Stimulated activated CD4-positive, alpha-beta T cell treated with anti-CD3 and anti-CD28 coated beads, TNF-alpha, amount 100 ng/mL, for 24 hours (primary cell): Measurements from ENCODE around the gene SLC2A5.

Source experiments
- DNase-seq, 3 experiments: peaks; one replicate each; pipeline ENCODE4 v3.0.0-alpha.2; 2020; ENCODE audit warnings: low read depth in 3 of 3

Gene SLC2A5

GRCh38 chr1:9061252-9061960, 8.0 kb downstream of the SLC2A5 start:
- no peak for DNase-seq

DNA sequence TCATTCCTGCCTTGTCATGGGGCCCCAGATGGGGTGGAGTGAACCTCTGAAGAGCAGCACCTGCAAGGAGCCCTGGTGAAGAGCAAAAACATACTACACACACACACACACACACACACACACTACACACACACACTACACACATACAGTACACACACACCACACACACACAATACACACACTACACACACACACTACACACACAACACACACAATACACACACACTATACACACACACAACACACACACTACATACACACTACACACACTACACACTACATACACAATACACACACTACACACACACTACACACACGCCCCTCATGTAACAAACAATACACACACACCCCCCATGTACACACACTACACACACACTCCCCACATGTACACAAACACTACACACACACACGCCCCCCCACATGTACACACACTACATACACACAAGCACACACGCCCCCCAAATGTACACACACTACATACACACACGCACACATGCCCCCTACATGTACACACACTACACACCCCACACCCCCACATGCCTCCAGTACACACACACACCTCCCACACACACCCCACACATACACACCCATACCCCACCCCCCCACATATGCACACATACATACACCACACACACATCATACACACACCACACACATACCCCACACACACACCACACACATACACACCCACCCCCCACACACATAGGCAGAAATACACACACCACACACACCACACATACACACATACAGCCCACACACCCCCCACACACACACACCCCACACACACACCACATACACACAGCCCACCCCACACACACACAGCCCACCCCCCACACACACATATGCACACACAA, 9.3 kb downstream of the SLC2A5 start:
- no peak for DNase-seq

GRCh38 chr1:9058465-9058864, 11.0 kb downstream of the SLC2A5 start:
- DNase-seq: no peak

DNA sequence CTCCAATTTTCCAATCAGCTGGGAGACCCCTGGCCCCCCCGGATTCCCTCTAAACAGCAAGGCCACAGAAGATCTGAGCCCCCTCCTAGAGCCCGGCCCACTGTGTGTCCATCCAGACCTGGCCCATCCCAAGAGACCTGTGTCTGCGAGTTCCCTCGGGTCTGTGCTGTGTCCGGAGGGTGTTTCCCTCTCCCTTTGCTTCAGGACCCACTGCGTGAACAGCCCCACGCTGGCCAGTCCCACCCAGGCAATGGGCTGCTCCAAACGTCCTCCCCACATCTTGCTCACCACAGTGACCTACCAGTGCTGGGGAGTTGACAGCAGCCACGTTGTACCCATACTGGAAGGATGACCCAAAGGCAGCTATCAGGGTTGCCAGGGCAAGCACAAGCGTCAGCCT, 11.6 kb downstream of the SLC2A5 start:
- DNase-seq: no peak

GRCh38 chr1:9052272-9053049, 17.0 kb downstream of the SLC2A5 start:
- no peak for DNase-seq

DNA sequence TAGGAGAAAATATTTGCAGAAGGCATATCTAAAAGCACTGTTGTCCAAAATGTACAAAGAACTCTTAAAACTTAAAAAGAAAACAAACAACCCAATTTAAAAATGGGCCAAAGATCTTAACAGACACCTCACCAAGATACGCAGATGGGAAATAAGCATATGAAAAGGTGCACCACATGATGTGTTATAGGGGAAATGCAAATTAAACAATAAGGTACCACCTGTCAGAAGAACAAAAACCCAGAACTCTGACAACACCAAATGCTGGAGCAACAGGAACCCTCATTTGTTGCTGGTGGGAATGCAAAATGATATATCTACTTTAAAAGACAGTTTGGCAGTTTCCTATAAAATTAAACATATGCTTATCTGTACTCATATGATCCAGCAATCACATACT, 18.1 kb downstream of the SLC2A5 start:
- DNase-seq: no peak

- DNase-seq: no peak
Observed at GRCh38 chr1:9050803-9051202, 18.6 kb downstream of the SLC2A5 start.

GRCh38 chr1:9048551-9048950, 20.9 kb downstream of the SLC2A5 start:
- no peak for DNase-seq

- no peak for DNase-seq
Observed at GRCh38 chr1:9047019-9047418, 22.4 kb downstream of the SLC2A5 start.

DNA sequence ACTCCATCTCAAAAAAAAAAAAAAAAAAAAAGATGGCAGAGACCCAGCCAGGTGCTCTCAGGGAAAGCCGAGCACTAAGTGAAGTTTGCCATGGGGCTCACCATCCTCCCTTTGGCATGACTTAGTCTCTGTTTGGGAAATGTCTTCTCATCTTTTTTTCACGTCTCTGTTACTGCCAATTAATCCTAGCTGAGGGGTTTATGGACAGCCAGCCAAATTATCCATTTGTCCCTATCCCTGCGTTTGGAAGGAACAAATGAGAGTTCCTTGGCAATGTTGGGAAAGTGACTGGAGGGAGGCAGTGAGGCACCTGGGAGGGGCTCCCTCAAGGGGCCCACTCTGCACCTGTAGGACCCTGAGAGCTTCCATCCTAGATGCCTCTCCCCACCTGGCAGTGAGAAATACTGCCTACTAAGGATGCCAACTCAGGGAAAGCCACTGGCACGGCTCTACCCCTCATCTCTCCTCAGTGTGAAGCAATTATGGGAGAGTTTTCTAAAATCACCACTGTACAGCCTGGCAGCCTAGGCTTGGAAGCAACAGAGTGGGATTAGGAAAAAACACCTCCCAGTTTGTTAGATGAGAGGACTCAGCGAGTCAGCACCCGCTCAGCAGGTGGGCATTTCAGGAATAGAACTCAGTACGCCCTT, 23.4 kb downstream of the SLC2A5 start:
- no peak for DNase-seq

DNA sequence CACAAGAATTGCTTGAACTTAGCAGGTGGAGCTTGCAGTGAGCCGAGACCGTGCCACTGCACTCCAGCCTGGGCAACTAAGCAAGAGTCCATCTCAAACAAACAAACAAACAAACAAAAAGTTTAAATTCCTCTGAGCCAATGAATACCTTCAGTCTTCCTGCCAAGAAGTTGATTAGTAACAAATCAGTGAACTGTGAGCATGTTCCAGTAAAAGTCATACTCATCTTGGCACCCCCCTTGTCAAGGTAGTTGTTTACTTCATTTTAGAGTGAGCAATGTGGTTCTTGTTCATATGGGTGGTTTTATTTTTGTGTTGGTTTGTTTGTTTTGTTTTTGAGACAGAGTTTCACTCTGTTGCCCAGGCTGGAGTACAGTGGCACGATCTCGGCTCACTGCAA, 25.2 kb downstream of the SLC2A5 start:
- DNase-seq: no peak

GRCh38 chr1:9042272-9042671, 27.2 kb downstream of the SLC2A5 start:
- DNase-seq: no peak

DNA sequence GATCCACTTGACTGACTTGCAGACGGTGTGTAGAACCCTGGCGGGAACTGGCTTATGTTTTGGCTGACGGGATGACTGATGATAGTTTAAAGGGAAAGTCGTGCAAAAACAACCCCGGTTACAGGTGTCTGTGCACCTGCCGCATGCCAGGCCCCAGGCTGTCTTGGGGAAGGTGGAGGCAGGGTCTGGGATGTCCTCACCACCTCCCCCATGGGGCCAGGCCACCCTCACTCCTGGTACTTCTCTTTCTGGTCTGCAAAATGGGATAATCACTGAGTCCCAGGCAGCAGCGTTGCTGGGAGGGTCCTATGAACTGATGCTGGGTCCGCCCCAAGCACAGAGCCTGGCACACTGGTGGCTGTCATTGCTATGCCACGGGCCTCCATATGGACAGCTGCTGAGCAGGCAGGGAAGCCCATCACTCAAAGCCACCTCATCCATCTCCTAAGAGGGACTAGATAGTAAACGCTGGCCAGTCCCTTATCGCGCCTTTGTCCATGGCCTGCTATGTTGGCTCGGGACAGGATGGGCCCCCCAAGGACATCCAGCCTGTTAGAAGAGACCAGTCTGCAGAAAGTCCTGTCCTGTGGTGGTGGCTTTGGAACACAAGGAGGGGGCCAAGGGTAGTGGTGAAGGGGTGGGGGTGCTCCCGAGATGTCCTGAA, 28.2 kb downstream of the SLC2A5 start:
- DNase-seq: no peak

DNA sequence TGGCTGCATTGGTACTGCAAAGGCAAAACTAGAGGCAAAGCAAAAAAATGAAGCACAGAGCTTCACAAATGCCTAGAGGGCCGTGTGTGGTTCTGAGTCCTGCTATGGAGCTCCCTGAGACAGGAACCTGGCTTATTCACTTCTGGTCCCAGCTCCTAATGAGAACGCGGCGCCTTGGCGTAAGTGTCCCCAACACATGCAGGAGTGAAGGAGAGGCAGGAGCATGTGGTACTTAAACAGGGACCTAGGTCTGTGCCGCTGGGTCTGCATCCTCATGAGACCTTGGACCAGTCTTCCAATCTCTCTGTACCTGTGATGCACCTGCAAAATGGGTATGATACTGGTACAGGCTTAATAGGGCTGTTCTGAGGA, 28.8 kb downstream of the SLC2A5 start:
- DNase-seq: no peak

DNA sequence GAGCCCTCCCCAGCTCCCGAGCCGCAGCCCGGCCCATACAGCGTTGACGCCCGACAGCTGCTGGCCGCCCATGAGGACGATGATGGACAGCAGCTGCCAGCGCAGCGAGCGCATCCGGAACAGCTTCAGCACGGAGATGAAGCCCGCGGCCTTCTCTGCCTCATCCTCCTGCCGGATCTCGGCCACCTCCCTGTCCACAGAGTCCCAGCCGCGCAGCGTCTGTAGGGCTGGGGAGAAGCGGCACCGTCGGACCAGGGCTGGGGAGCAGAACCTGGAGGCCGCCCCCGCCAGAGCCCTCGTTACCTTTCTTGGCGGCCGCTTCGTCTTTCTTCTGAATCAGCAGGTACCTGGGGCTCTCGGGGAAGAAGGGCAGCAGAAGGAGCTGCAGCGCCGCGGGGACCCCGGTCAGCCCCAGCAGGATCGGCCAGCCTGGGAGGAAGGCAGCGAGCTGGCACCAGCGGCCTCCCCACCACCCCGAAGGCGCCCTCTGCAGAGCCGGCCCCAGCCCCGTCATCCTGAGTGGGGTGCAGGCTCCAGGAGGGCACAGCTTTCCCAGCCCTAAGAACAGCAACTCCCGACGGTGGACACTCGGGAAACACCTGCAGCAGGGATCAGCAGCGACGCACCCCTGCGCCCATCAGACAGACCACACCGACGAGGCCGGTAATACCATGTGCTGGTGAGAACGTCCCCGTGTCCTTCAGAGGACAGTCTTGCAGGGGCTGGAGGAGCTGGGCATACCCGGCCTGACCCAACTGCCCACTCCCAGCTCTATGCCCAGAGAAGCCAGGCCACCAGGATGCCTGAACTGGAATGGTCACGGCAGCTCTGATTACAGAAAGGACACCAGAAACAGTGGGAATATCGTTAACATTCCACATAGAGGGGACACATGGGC, 29.4 kb downstream of the SLC2A5 start:
- no peak for DNase-seq

GRCh38 chr1:9038881-9039760, 30.3 kb downstream of the SLC2A5 start:
- no peak for DNase-seq

DNA sequence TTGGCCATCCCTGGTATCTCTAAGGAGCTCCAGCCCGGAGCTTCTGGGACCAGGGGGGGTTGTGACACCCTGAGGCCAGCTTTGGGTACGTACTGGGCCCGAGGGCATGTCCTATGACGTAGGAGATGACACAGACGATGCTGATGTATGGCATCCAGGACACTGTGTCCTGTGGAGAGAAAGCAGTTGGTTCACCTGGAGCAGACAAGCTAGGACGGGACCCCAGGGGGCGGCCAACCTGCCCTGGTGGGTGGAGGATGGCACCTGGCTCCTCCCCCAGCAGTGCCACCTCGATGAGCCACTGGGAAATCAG, 31.1 kb downstream of the SLC2A5 start:
- no peak for DNase-seq

DNA sequence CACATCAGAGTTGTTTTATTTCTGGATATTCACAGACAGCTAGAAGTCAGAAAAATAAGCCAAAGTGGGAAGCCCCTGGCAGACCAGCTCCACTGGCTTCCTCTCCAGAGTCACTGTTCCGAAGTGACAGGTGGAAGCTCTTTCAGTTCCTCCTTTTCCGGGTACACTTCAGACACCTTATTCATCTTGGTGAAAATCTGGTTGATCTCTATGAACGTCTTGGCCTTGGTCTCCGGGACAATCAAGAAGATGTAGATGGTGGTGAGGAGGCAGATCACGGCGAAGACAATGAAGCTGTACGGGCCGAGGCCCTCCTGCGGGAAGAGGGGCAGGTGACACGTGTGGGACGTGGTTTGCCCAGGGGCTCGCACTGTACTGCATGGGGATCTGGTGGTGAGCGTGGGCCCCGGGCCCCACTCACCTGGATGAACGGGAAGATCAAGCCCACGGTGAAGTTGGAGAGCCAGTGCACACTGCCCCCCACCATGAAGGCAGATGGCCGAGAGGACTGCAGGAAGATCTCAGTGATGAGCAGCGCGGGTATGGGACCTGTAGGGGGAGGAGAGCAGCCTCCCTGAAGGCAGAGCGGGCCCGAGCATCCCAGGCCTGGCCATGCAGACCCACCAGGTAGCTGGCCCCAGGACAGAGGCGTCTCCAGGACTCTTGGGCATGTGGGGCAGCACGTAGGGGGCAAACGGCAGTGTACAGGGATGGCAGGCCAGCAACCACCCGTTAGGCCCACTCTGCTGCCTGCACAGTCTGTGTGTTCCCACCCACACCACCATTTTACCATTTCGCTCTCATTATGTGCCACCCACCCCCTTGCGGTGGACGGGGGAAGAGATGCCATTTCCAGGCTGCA, 31.7 kb downstream of the SLC2A5 start:
- no peak for DNase-seq

DNA sequence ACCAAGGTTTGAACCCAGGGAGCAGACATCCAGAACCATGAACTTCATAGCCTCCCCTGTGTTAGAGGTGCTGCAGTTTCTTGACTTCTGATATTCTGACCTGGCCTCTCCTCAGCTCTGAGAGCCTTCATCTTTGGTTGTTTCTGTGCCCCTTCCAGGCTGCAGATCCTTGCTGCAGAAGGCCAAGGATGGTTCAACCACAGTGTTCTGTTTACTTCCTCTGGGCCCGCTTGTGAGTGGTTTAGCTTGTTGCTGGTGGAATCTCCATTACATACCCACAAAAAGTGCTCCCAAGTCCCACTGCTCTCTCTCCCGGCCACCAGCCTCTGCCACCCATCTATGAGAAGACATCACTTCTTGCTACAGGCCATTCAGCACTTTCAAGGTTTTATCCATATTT, 34.2 kb downstream of the SLC2A5 start:
- DNase-seq: no peak
